Cardiac ventricle fibroblast (primary cell): ENCODE measurements around the gene SLF2. TPM values are rescaled to one million over a fixed set of nuclear protein-coding genes. Genes with fewer than 3 reads are reported as not detected.

Source experiments
- total RNA-seq: library from RNA; depleted of rRNA; stranded (reverse); fragments of >200 nt; gene quantifications from 2 replicates; pipeline ENCODE4 v1.2.3, GENCODE V29; 2015

Gene SLF2, protein sequence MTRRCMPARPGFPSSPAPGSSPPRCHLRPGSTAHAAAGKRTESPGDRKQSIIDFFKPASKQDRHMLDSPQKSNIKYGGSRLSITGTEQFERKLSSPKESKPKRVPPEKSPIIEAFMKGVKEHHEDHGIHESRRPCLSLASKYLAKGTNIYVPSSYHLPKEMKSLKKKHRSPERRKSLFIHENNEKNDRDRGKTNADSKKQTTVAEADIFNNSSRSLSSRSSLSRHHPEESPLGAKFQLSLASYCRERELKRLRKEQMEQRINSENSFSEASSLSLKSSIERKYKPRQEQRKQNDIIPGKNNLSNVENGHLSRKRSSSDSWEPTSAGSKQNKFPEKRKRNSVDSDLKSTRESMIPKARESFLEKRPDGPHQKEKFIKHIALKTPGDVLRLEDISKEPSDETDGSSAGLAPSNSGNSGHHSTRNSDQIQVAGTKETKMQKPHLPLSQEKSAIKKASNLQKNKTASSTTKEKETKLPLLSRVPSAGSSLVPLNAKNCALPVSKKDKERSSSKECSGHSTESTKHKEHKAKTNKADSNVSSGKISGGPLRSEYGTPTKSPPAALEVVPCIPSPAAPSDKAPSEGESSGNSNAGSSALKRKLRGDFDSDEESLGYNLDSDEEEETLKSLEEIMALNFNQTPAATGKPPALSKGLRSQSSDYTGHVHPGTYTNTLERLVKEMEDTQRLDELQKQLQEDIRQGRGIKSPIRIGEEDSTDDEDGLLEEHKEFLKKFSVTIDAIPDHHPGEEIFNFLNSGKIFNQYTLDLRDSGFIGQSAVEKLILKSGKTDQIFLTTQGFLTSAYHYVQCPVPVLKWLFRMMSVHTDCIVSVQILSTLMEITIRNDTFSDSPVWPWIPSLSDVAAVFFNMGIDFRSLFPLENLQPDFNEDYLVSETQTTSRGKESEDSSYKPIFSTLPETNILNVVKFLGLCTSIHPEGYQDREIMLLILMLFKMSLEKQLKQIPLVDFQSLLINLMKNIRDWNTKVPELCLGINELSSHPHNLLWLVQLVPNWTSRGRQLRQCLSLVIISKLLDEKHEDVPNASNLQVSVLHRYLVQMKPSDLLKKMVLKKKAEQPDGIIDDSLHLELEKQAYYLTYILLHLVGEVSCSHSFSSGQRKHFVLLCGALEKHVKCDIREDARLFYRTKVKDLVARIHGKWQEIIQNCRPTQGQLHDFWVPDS
- 14.1 and 14.5 TPM in 2 replicates for total RNA-seq

DNA sequence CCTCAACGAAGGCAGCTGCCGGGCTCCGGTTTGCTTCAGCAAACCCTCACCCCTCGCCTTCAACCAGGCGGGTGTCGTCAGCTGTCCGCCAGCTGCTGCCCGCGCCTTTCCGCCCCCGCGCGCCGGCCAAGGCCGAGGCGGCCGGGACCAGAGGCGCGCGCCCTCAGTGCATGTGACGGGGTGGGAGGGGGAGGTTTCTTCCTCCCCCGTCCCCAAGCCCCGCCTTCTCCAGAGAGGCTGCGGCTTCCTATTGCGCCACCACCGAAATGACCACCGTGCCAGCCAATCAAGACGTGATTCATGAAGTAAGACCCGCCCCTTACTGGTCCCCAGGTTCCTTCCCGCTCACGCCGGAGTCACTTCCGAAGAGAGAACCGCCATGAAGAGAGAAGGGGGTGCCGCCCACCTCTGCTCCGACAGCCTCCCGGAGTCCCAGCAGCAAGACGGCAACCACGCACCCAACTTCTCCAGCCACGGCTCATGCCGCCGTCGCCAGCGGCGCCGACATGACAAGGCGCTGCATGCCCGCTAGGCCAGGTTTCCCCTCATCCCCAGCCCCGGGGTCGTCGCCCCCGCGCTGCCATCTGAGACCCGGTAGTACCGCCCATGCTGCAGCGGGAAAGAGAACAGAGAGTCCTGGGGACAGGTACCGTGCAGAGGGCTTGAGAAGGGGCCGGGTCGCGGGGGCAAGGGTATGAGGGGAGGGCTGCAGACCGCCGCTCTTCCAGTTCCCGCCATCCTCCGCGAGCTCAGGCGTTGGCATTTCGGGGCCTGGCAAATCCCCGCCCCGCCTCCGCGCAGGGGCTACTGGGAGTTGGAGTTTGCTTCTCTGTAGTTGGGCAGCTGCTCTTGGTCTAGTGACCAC, at the start of gene SLF2:
SLF2 (plus strand) TSS at position 359 of the 865 bp plus-strand sequence; CDS start at position 507, 148 bp downstream.

DNA sequence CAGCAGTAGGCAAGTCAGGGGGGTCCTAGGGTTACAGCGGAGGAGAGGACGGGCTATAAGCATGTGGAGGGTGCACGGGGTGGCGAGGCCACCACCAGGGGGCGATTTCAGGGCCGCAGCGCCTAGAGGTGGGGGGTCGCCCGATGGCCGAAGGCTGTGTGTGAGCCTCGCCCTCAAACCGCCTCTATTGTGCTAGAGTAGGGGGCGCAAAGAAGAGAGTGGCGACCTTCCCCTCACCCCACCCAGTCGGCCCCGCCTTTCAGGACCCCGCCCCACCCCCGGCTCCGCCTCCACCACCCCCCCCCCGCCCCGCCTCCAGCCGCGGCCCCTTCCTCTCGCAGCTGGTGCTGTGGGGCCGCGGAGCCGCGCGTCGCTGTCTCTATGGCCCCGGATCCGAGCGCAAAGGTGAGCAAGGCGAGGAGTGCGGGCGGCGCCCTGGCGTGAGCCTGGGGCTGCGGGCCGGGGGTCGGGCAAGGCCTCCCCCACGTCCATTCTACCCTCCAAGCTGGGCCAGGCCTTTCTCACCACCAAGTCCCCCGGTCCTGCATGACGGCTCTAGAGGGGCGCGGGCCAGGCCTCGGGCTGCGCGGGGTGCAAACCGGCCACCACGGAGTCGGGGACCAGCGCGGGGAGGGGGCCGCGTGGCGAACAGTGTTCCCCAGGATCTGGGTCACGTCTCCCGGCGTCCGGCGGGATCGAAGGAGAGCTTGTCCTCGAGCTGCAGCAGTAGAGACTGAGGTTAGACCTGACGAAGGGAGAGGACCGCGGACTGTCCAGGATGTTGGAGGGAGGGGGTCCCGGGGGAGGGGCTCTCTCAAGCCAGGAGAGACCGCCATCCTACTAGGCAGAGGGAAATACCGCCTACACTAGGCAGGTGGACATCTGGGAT, 56.7 kb downstream of the SLF2 start, which contains the start of gene SEMA4G:
SEMA4G (plus strand) TSS at position 318 of the 889 bp plus-strand sequence. CDS start 3,409 bp downstream, outside the sequence.

DNA sequence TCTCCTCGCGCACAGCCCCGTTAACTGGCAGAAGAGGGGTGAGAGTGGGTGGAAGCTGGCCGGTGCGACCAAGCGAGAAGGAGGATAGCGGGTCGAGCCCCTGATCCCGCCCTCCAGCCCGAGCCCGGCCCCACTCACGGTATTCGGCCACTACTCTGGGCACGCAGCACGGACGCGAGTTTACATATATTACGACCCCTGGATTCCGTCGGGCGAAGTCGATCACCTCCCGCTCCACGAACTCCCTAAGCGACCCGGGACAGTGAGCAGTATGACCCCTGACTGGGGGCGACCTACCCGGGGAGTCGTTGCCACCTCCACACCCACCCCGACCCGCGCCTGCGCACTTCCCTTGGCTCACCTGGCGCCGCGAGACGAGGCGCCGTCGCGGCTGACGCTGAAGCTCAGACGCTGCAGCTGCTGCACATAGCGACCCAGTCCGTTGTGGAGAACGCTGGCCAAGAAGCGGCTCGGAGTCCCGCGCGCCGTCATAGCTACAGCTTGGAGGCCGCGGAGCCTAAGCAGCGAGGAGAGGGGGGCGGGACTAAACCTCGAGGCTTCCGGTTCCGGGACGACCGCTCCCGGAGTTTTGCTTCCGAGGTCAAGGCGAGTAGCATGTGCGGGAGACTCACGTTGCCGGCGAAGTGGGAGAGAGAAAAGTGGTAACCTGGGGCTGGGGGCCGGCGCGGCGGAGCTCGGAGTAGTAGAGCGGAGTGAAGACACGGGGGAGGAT, 74.4 kb downstream of the SLF2 start, which contains the start of the genes MRPL43 and TWNK:
MRPL43 (minus strand) TSS at position 546 of the 733 bp plus-strand sequence; CDS start at position 492, 54 bp downstream.
TWNK (plus strand) TSS at position 592 of the 733 bp plus-strand sequence. CDS start 668 bp downstream, outside the sequence.

DNA sequence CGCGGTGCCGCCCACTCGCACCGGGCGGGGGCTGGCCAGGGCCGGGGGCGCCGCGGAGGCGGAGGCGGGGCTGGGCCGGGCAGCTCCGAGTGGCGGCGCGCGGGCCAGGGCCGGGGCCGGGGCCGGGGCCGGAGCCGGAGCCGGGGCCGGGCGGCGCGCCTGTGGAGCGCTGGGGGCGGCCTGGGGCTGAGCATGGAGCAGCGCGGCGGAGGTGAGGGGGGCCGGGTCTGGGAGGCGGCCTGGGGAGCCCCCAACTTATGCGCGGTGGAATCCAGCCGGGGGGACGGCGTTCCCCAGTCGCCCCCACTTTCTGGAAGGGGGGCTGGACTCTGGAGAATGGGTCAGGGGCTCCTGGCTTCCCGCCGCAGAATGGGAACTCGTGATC, 87.0 kb downstream of the SLF2 start, which contains the start of gene LZTS2:
LZTS2 (plus strand) TSS at position 67 of the 385 bp plus-strand sequence. CDS start 2,731 bp downstream, outside the sequence.

Other genes starting within 250 kb of the SLF2 start
- gene PAX2, start 167.4 kb upstream of the SLF2 start, total RNA-seq: not detected in 2 replicates
- gene SEMA4G, start 56.5 kb downstream of the SLF2 start, total RNA-seq: 0.94 and 1.8 TPM in 2 replicates
- 58.3 and 76.3 TPM in 2 replicates for gene MRPL43, start 74.5 kb downstream of the SLF2 start, total RNA-seq
- gene TWNK, start 74.6 kb downstream of the SLF2 start, total RNA-seq: 7.0 and 9.9 TPM in 2 replicates
- gene LZTS2, start 86.8 kb downstream of the SLF2 start, total RNA-seq: 68.6 and 89.0 TPM in 2 replicates
- 0.06 and 1.4 TPM in 2 replicates for gene PDZD7, start 118.2 kb downstream of the SLF2 start, total RNA-seq
- gene SFXN3, start 118.3 kb downstream of the SLF2 start, total RNA-seq: 26.9 and 32.9 TPM in 2 replicates
- 23.5 and 25.0 TPM in 2 replicates for gene KAZALD1, start 149.0 kb downstream of the SLF2 start, total RNA-seq
- gene TLX1, start 218.3 kb downstream of the SLF2 start, total RNA-seq: not detected in 2 replicates